ENCODE data around the gene KIF14.
"Not testable (repeated sequence)": the region's sequence is repeated elsewhere in the genome, so short reads cannot be mapped to it uniquely, and the experiment has no call there.

DNA sequence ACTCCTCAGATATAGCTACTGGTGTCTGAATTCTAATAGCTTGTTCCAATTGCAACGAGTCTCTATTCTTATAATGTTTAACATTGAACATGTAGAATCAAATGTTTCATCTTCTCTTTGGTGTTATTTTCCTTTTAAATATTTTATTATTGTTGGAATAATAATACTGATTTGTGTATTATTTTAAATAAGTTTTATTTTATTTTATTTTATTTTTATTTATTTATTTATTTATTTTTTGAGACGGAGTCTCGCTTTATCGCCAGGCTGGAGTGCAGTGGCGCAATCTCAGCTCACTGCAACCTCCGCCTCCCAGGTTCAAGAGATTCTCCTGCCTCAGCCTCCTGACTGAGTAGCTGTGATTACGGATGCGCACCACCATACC, 10.0 kb upstream of the KIF14 start:
- TF ChIP-seq, protein P1, sequence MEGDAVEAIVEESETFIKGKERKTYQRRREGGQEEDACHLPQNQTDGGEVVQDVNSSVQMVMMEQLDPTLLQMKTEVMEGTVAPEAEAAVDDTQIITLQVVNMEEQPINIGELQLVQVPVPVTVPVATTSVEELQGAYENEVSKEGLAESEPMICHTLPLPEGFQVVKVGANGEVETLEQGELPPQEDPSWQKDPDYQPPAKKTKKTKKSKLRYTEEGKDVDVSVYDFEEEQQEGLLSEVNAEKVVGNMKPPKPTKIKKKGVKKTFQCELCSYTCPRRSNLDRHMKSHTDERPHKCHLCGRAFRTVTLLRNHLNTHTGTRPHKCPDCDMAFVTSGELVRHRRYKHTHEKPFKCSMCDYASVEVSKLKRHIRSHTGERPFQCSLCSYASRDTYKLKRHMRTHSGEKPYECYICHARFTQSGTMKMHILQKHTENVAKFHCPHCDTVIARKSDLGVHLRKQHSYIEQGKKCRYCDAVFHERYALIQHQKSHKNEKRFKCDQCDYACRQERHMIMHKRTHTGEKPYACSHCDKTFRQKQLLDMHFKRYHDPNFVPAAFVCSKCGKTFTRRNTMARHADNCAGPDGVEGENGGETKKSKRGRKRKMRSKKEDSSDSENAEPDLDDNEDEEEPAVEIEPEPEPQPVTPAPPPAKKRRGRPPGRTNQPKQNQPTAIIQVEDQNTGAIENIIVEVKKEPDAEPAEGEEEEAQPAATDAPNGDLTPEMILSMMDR (IDR thresholded peaks at IDR 0.05; ENCODE audit: extremely low read depth in 1 of 2, insufficient read depth in 1 of 2, low read depth in 1 of 2, low read length in 2 of 2) = not testable (repeated sequence)
- TF ChIP-seq, protein P2, sequence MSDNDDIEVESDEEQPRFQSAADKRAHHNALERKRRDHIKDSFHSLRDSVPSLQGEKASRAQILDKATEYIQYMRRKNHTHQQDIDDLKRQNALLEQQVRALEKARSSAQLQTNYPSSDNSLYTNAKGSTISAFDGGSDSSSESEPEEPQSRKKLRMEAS (IDR thresholded peaks at IDR 0.05; ENCODE audit: insufficient read depth, insufficient read length) = not testable (repeated sequence)
- not testable (repeated sequence) for TF ChIP-seq EZH2 (IDR thresholded peaks at IDR 0.05; ENCODE audit: borderline replicate concordance, low read depth, low read length, severe bottlenecking); POLR2A (IDR thresholded peaks at IDR 0.05; ENCODE audit: low read depth, low read length); POLR2AphosphoS5 (IDR thresholded peaks at IDR 0.05; ENCODE audit: insufficient read depth, low read depth, low read length); FOS (IDR thresholded peaks at IDR 0.05; ENCODE audit: borderline replicate concordance, insufficient read depth, low read length); MYC (IDR thresholded peaks at IDR 0.05; ENCODE audit: low read depth, low read length); JUN (IDR thresholded peaks at IDR 0.05; ENCODE audit: borderline replicate concordance, insufficient read depth, insufficient read length, low read depth); GATA2 (IDR thresholded peaks at IDR 0.05; ENCODE audit: insufficient read depth, insufficient read length, low read depth, low read length)

All from endothelial cell of umbilical vein (primary cell).